ENCODE data around the gene RC3H1. TPM values are rescaled to one million over a fixed set of nuclear protein-coding genes. Genes with fewer than 3 reads are reported as not detected.

RC3H1 gene
- total and polyA plus RNA-seq, 2 experiments from 2014 or later, result 6.8 to 24.5 TPM

GRCh38 chr1:174003867-174004266 is 18.3 kb downstream of the RC3H1 start:
- H3K27ac ChIP-seq (ENCODE audit: low read depth), result no peak overlapping the region
- Mint-ChIP-seq H3K9me3 (no peaks in the 10 kb centered on the region), H3K4me1 (peaks cover 21% of the 10 kb centered on the region; the same call in 2 of the 3 replicates), H3K27ac (no peak overlapping the region), H3K27me3 (ENCODE audit: insufficient read depth, low read depth, poor library complexity) (peaks cover 2% of the 10 kb centered on the region), H3K4me3 (no peak overlapping the region), H3K36me3 (ENCODE audit: low read depth) (peaks cover 10% of the 10 kb centered on the region)
- no peak overlapping the region for H2AFZ ChIP-seq
- H3K4me3 ChIP-seq, result no peak overlapping the region
- H3K9me2 ChIP-seq (ENCODE audit: insufficient read depth), result no peaks in the 10 kb centered on the region
- H3F3A ChIP-seq (replicated peaks; ENCODE audit: low read depth), result no peaks in the 10 kb centered on the region
- TF ChIP-seq CTCF (conservative IDR thresholded peaks at IDR 0.05; ENCODE audit: low read depth in 2 of 2) (no peak), ZNF114 (CRISPR knock-in tag; IDR thresholded peaks at IDR 0.05) (no peak), JUNB (IDR thresholded peaks at IDR 0.05; ENCODE audit: unreplicated experiment) (no peak), STAT1 (IDR thresholded peaks at IDR 0.05; ENCODE audit: unreplicated experiment) (no peak), REST (IDR thresholded peaks at IDR 0.05; ENCODE audit: unreplicated experiment) (no peak), POLR2AphosphoS5 (IDR thresholded peaks at IDR 0.05; ENCODE audit: low read depth) (no peak), ETS1 (IDR thresholded peaks at IDR 0.05) (no peak), NANOG (IDR thresholded peaks at IDR 0.05; ENCODE audit: borderline replicate concordance) (no peak), CREB1 (CRISPR knock-in tag; IDR thresholded peaks at IDR 0.05; ENCODE audit: low read depth) (no peak), EZH2 (IDR thresholded peaks at IDR 0.05; ENCODE audit: low read depth, unreplicated experiment) (no peak), ZNF462 (CRISPR knock-in tag; IDR thresholded peaks at IDR 0.05) (no peak)
- ATAC-seq, result no peak
- no peaks in the 10 kb centered on the region for H3K36me3 ChIP-seq (ENCODE audit: insufficient read depth)
- peaks cover 32% of the 10 kb centered on the region for H4K20me1 ChIP-seq (replicated peaks; ENCODE audit: insufficient read depth)
- no peak for DNase-seq (ENCODE audit: low spot score)
- no peaks in the 10 kb centered on the region for H3K27me3 ChIP-seq (ENCODE audit: insufficient read depth)
- H3K79me2 ChIP-seq (replicated peaks; ENCODE audit: insufficient read depth), result peaks cover 95% of the 10 kb centered on the region
- H3K4me2 ChIP-seq, result no peak overlapping the region
- H3K4me1 ChIP-seq (ENCODE audit: insufficient read depth), result 0 out of 2 replicates have a peak, but pooled peaks cover 11% of the 10 kb centered on the region

Measured in GM23338 (cell line).